ENCODE data around the gene ARHGAP24. TPM values are rescaled to one million over a fixed set of nuclear protein-coding genes. Genes with fewer than 3 reads are reported as not detected.

ARHGAP24 gene
- total RNA-seq, 2 donors from 2014 or later = 7.0 TPM; not detected in 1

- ATAC-seq = no peak
- Mint-ChIP-seq H3K27me3 (peaks cover 12% of the 10 kb centered on the region), H3K36me3 (ENCODE audit: low read depth) (no peaks in the 10 kb centered on the region), H3K27ac (no peak overlapping the region), H3K4me1 (no peaks in the 10 kb centered on the region), H3K4me3 (no peak overlapping the region)
- no peaks in the 10 kb centered on the region for H3K9me3 ChIP-seq (ENCODE audit: control insufficient read depth, low read length, poor library complexity, severe bottlenecking)
- DNase-seq = no peak
Measured at GRCh38 chr4:86036736-86037135, 561.8 kb downstream of the ARHGAP24 start.

- H3K36me3 Mint-ChIP-seq (ENCODE audit: low read depth) = no peaks in the 10 kb centered on the region
- peaks cover 8% of the 10 kb centered on the region for H3K27me3 Mint-ChIP-seq
- H3K4me3 Mint-ChIP-seq = no peak overlapping the region
- ATAC-seq (no peak), DNase-seq (no peak)
- H3K27ac Mint-ChIP-seq = no peak overlapping the region
- peaks cover 2% of the 10 kb centered on the region for H3K4me1 Mint-ChIP-seq
- no peaks in the 10 kb centered on the region for H3K9me3 ChIP-seq (ENCODE audit: control insufficient read depth, low read length, poor library complexity, severe bottlenecking)
Measured at GRCh38 chr4:86038037-86038436, 563.1 kb downstream of the ARHGAP24 start.

GRCh38 chr4:86043755-86044592, 569.0 kb downstream of the ARHGAP24 start:
- H3K27me3 Mint-ChIP-seq = peaks cover 6% of the 10 kb centered on the region
- ATAC-seq = no peak
- no peaks in the 10 kb centered on the region for H3K36me3 Mint-ChIP-seq (ENCODE audit: low read depth)
- H3K9me3 ChIP-seq (ENCODE audit: control insufficient read depth, low read length, poor library complexity, severe bottlenecking) = no peaks in the 10 kb centered on the region
- no peak for DNase-seq
- no peak overlapping the region for H3K27ac Mint-ChIP-seq
- peaks cover 2% of the 10 kb centered on the region for H3K4me1 Mint-ChIP-seq
- H3K4me3 Mint-ChIP-seq = no peak overlapping the region

- ATAC-seq (no peak), DNase-seq (no peak)
- H3K4me1 Mint-ChIP-seq = peaks cover 2% of the 10 kb centered on the region
- peaks cover 6% of the 10 kb centered on the region for H3K27me3 Mint-ChIP-seq
- no peak overlapping the region for H3K27ac Mint-ChIP-seq
- H3K9me3 ChIP-seq (ENCODE audit: control insufficient read depth, low read length, poor library complexity, severe bottlenecking) = no peaks in the 10 kb centered on the region
- no peak overlapping the region for H3K4me3 Mint-ChIP-seq
- no peaks in the 10 kb centered on the region for H3K36me3 Mint-ChIP-seq (ENCODE audit: low read depth)
Measured at GRCh38 chr4:86044593-86044985, 569.6 kb downstream of the ARHGAP24 start.

- DNase-seq (no peak), ATAC-seq (no peak)
- Mint-ChIP-seq H3K4me1 (no peaks in the 10 kb centered on the region), H3K27ac (no peak overlapping the region), H3K4me3 (no peak overlapping the region), H3K36me3 (ENCODE audit: low read depth) (no peaks in the 10 kb centered on the region), H3K27me3 (peaks cover 13% of the 10 kb centered on the region)
- H3K9me3 ChIP-seq (ENCODE audit: control insufficient read depth, low read length, poor library complexity, severe bottlenecking) = no peaks in the 10 kb centered on the region
Measured at GRCh38 chr4:86048426-86048825, 573.5 kb downstream of the ARHGAP24 start.

GRCh38 chr4:86050496-86050895, 575.5 kb downstream of the ARHGAP24 start:
- H3K4me1 Mint-ChIP-seq = no peaks in the 10 kb centered on the region
- H3K36me3 Mint-ChIP-seq (ENCODE audit: low read depth) = no peaks in the 10 kb centered on the region
- H3K27me3 Mint-ChIP-seq = peaks cover 9% of the 10 kb centered on the region
- H3K9me3 ChIP-seq (ENCODE audit: control insufficient read depth, low read length, poor library complexity, severe bottlenecking) = no peaks in the 10 kb centered on the region
- no peak overlapping the region for H3K4me3 Mint-ChIP-seq
- ATAC-seq = no peak
- H3K27ac Mint-ChIP-seq = no peak overlapping the region
- DNase-seq = no peak

Data from T-helper 17 cell (primary cell).